GM19328 (cell line): ENCODE results near the gene ADGRL1.
"Not testable (repeated sequence)": the region's sequence is repeated elsewhere in the genome, so short reads cannot be mapped to it uniquely, and the experiment has no call there.

Experiments
- ATAC-seq: cut with Tn5 transposase; IDR thresholded peaks from one replicate; pipeline ENCODE4 v1.9.1; 2021; ENCODE audit warnings: mild to moderate bottlenecking, moderate library complexity; ENCODE audit not compliant: unreplicated experiment

Gene ADGRL1

GRCh38 chr19:14205452-14206287 is at the start of gene ADGRL1:
Gene ADGRL1, minus strand, starts transcription at chr19:14206169. Its CDS starts 22,567 bp downstream, at chr19:14183602.
- ATAC-seq = not testable (repeated sequence)

- not testable (repeated sequence) for ATAC-seq
Observed at GRCh38 chr19:14255316-14255715, 49.3 kb upstream of the ADGRL1 start.

DNA sequence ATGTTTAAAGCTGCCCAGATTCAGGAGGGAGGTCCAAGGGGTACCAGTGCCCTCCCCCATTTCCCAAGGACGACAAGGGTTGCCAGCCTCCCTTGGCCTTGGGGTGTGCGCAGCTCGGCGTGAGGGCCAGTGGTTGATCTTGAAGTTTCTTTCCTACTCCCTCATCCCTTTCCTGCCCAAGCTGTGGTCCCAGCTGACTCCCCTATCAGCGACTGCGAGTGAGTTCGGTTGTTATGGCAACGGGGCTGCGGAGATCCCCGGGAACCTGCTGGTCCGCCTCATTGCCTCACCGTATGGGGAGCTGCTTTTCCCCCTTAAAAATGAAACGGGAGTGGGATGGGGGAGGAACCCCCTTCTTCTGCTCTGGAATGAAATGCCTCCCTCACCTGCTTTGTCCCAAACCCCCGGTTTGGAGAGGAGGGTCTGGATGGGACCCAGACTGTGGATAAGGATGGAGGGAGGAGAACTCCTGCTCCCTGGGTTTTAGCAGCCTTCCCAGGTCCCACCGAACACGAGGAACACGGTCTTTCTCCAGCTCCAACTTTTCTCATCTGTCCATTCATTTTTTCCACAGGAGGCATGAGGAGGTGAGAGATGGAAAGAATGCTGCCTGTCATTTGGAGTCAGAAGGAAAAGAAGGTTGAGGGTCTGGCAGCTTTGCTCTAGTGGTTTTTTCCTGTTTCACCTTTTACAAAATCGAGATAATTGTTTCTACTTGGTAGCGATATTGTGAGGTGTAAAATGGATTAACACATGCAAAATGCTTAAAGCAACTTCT is 48.0 kb upstream of the ADGRL1 start:
- ATAC-seq = not testable (repeated sequence)

- ATAC-seq = not testable (repeated sequence)
Observed at GRCh38 chr19:14252136-14252535, 46.2 kb upstream of the ADGRL1 start.

DNA sequence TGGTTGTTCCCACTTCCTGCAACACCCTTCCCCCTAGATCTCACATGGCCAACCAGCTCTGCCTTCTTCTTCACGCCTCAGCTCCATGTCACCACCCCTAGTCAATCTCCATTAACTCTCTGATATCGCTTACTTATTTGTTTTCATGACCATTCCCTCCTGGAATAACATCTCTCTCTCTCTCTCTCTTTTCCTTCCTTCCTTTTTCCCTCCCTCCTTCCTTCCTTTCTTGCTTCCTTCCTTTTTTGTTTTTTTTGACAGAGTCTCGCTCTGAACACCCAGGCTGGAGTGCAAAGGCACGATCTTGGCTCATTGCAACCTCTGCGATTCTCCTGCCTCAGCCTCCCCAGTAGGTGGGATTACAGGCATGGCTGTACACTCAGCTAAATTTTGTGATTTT is 44.9 kb upstream of the ADGRL1 start:
- no peak for ATAC-seq

- ATAC-seq = not testable (repeated sequence)
Observed at GRCh38 chr19:14250315-14250714, 44.3 kb upstream of the ADGRL1 start.

- not testable (repeated sequence) for ATAC-seq
Observed at GRCh38 chr19:14249891-14250290, 43.9 kb upstream of the ADGRL1 start.

DNA sequence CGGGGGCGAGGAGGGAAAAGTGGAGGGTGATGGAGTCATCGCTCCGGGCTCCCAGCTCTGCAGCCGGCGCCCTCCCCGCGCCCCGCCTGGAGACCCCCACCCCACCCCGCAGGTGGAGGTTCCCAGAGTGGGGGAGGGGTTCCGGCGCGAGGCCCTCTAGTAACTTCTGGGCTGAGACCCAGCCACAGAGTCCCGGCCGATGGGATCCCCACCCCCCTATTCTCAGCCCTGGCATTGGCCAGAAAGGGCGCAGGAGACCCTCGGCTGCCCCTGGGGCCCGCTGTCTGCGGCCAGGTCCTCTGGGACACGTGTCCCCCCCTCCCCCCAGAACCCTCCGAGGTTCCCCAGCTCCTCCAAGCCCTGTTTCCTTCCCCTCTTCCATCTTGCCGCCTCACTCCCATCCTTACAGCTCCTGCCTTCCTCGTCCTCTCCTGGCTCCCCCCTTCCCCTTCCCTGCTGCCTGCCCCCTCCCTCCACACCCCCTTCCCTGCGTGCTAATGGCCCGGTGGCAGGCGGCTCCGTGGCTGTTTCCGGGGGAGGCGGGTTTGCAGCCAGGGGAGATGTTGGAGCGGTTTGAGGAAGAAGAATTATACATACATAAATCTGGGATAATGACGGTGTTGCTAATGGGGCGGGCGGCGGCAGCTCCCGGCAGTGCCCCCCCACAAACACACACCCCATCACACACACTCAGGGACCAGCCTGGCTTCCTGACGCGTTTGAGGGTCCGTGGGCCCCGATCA is 43.2 kb upstream of the ADGRL1 start:
- not testable (repeated sequence) for ATAC-seq

GRCh38 chr19:14248578-14249011 is 42.6 kb upstream of the ADGRL1 start:
- ATAC-seq = no peak

GRCh38 chr19:14247548-14248471 is 41.8 kb upstream of the ADGRL1 start:
- ATAC-seq = not testable (repeated sequence)

- not testable (repeated sequence) for ATAC-seq
Observed at GRCh38 chr19:14247205-14247547, 41.2 kb upstream of the ADGRL1 start.

GRCh38 chr19:14244393-14244792 is 38.4 kb upstream of the ADGRL1 start:
- not testable (repeated sequence) for ATAC-seq

DNA sequence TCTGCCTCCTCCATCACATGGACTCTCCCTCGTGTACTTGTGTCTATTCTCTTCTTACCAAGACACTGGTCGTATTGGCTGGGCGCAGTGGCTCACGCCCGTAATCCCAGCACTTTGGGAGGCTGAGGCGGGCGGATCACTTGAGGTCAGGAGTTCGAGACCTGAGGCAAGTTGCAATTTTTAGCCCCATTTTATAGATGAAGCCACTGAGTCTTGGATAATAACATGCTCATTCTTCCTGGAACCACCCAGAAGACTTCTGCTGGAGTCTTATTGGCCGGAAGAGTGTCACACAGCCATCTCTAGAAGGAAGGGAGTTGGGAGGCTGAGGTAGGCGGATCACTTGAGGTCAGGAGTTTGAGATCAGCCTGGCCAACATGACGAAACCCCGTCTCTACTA is 37.7 kb upstream of the ADGRL1 start:
- not testable (repeated sequence) for ATAC-seq

DNA sequence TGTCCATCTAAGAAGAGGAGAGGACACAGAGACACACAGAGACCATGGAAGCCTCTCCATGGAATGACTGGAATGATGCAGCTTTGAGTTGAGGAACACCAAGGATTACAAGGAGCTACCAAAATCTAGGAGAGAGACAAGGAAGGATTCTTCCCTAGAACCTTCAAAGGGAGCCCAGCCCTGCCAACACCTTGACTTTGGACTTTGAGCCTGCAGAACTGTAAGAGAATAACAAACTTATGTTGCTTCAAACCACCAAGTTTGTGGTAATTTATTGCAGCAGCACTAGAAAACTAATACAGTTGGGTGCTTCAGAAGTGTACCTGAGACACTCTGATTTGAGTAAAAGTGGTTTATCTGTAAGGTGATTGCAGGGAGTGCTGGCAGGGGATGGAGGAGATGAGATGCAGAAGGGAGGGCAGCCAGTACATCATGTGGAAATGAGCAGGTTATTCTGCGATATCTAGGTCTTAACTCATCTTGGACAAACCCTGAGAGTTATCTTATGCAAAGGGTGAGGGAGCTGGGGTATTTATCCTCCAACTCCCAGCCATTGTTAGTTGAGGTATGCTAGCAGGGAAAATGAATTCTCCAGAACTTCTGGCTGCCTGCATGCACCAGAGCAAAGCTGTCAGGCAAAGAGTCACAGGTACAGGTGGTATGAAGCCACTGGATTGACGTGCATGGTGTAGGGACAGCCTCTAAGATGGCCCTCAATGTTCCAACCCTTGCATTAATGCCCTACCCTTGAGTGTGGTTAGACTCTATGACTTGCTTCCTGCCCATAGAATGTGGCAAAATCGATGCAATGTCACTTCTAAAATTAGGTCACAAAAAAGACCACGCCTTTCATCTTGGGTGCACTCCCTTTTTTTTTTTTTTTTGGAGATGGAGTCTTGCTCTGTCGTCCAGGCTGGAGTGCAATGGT is 31.3 kb upstream of the ADGRL1 start:
- no peak for ATAC-seq

DNA sequence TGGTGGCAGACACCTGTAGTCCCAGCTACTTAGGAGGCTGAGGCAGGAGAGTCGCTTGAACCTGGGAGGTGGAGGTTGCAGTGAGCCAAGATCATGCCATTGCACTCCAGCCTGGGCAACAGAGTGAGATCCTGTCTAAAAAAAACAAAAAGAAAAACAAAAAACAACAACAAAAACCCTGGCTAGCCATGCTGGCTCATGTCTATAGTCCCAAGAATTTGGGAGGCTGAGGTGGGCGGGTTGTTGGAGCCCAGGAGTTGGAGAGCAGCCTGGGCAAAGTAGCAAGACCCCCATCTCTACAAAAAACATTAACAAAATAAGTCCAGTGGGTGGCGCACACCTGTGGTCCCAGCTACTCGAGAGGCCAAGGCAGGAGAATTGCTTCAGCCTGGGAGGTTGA is 27.0 kb upstream of the ADGRL1 start:
- ATAC-seq = not testable (repeated sequence)

- not testable (repeated sequence) for ATAC-seq
Observed at GRCh38 chr19:14228446-14229071, 22.6 kb upstream of the ADGRL1 start.

- ATAC-seq = not testable (repeated sequence)
Observed at GRCh38 chr19:14226498-14226897, 20.5 kb upstream of the ADGRL1 start.

DNA sequence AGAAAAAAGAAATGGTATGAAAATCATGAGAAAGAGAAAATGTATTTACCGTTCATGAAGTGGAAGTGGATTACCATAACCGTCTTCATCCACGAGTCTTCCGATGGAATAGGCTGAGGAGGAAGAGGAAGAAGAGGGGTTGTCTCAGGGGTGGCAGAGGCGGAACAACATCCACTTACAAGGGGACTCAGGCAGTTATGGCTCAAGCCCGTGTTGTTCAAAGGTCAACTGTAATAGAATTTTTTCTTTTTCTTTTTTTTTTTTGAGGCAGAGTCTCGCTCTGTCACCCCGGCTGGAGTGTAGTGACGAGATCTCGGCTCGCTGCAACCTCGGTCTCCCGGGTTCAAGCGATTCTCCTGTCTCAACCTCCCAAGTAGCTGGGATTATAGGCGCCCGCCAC is 16.9 kb upstream of the ADGRL1 start:
- no peak for ATAC-seq

- not testable (repeated sequence) for ATAC-seq
Observed at GRCh38 chr19:14221345-14221744, 15.4 kb upstream of the ADGRL1 start.
